ENCODE measurements around the gene SERPINA5. TPM values are rescaled to one million over a fixed set of nuclear protein-coding genes. Genes with fewer than 3 reads are reported as not detected.

Gene SERPINA5
- total RNA-seq, 1 experiment from 2014 or later: not detected

DNA sequence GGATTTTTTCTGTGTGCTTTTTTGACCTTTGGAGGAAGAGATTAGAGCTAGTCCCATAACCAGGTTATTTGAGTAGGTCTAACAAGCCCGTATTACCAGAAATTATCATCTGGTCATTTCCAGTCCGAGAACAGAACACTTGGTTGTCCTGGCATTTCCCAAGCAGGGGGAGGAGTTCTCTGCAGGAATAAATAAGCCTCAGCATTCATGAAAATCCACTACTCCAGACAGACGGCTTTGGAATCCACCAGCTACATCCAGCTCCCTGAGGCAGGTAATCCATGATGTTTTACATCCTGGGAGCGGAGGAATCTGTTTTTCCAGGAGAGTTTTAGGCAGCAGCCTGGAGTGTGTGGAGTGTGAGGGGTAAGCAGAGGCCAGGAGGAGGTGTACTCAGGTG is 30.9 kb downstream of the SERPINA5 start, which contains the start of gene SERPINA3:
TSS of gene SERPINA3 (plus strand) at position 218 of the 400 bp plus-strand sequence. CDS start 2,051 bp downstream, outside the sequence.
- BruUV-seq (replicated peaks): no TSS peak

DNA sequence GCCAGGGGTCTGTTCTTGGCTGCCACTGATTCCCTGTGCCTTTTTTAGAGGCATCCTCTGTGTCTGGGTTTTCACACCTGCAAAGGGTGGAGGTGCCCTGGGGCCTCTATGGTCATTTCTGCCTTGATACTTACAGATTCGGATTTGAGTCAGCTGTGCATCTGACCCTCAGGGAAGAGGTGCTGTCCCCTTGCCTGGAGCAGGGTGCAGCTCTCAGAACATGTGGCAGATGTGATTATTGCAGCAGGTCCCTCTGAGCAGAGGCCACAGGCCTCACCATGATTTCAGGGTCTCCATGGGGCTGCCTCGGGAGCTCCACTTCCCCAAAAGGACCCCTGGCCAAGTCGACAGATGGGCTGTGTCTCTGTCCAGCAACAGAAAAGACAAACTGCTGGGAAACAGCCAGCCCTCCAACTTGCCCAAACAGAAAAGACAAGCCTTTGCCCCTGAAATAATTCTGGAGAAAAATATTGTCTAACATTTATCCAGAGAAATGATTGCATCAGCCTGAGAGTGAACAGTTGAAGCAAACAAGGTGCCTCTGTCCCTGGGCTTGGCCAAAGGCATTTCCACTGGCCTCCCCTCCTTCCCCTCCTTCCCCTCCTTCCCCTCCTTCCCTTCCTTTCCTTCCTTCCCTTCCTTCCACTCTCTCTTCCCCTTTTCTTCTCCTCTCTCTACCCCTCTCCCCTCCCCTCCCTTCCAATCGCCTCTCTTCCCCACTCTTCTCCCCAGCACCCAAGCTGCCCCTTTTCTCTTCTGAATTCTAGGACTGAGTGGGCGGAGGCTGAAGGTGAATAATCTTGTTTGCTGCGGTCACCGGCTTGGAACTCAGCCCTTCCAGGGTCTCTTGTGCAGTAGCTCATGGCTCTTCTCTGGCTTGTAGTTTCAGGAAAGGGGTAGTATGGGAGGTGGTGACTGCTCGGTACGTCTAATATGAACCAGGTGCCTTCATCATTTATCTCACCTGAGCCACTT is 31.6 kb downstream of the SERPINA5 start:
- ChIA-PET CTCF (no interaction called here), POLR2A (ENCODE audit: unreplicated experiment) (no interaction called here)
- Histone ChIP-seq H3K4me3 (no peak overlapping the region), H3K4me1 (replicated peaks; ENCODE audit: insufficient read depth) (no peaks in the 10 kb centered on the region), H3K27ac (no peak overlapping the region), H3F3A (ENCODE audit: insufficient read depth, low read depth) (no peaks in the 10 kb centered on the region), H3K9me3 (ENCODE audit: insufficient read depth, low read depth) (no peaks in the 10 kb centered on the region), H3K9me2 (ENCODE audit: insufficient read depth) (no peaks in the 10 kb centered on the region), H3K79me2 (ENCODE audit: low read depth) (no peaks in the 10 kb centered on the region), H3K36me3 (ENCODE audit: low read depth) (no peaks in the 10 kb centered on the region), H4K20me1 (ENCODE audit: insufficient read depth) (no peaks in the 10 kb centered on the region), H2AFZ (no peak overlapping the region), H3K27me3 (ENCODE audit: insufficient read depth, low read depth) (no peaks in the 10 kb centered on the region), H3K4me2 (no peak overlapping the region)
- TF ChIP-seq EZH2 (IDR thresholded peaks at IDR 0.05; ENCODE audit: low read depth): no peak
- TF ChIP-seq, protein P1, sequence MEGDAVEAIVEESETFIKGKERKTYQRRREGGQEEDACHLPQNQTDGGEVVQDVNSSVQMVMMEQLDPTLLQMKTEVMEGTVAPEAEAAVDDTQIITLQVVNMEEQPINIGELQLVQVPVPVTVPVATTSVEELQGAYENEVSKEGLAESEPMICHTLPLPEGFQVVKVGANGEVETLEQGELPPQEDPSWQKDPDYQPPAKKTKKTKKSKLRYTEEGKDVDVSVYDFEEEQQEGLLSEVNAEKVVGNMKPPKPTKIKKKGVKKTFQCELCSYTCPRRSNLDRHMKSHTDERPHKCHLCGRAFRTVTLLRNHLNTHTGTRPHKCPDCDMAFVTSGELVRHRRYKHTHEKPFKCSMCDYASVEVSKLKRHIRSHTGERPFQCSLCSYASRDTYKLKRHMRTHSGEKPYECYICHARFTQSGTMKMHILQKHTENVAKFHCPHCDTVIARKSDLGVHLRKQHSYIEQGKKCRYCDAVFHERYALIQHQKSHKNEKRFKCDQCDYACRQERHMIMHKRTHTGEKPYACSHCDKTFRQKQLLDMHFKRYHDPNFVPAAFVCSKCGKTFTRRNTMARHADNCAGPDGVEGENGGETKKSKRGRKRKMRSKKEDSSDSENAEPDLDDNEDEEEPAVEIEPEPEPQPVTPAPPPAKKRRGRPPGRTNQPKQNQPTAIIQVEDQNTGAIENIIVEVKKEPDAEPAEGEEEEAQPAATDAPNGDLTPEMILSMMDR (conservative IDR thresholded peaks at IDR 0.05): no peak
- intact Hi-C loops (cut with micrococcal nuclease; ENCODE audit: unreplicated experiment): no loop called here
- DNase-seq: no peak
- BruUV-seq (replicated peaks): no TSS peak

More for the DNA sequence above, 30.9 kb downstream of the SERPINA5 start, which contains the start of gene SERPINA3:
- Histone ChIP-seq H3K27ac (no peak within 1 kb of the TSS), H3K27me3 (ENCODE audit: insufficient read depth, low read depth) (no peaks in the 10 kb centered on the region), H3K4me3 (no peak within 1 kb of the TSS), H3K9me3 (ENCODE audit: insufficient read depth, low read depth) (no peaks in the 10 kb centered on the region), H3K4me1 (replicated peaks; ENCODE audit: insufficient read depth) (no peaks in the 10 kb centered on the region), H3F3A (ENCODE audit: insufficient read depth, low read depth) (no peaks in the 10 kb centered on the region), H2AFZ (no peak within 1 kb of the TSS), H3K9me2 (ENCODE audit: insufficient read depth) (no peaks in the 10 kb centered on the region), H3K79me2 (ENCODE audit: low read depth) (no peaks in the 10 kb centered on the region), H3K36me3 (ENCODE audit: low read depth) (no peaks in the 10 kb centered on the region), H4K20me1 (ENCODE audit: insufficient read depth) (no peaks in the 10 kb centered on the region), H3K4me2 (no peak within 1 kb of the TSS)
- TF ChIP-seq, protein P1 (conservative IDR thresholded peaks at IDR 0.05): no peak
- no peak for TF ChIP-seq EZH2 (IDR thresholded peaks at IDR 0.05; ENCODE audit: low read depth)
- no peak for DNase-seq
- CTCF ChIA-PET: no interaction called here
- intact Hi-C loops (cut with micrococcal nuclease; ENCODE audit: unreplicated experiment): no loop called here
- POLR2A ChIA-PET (ENCODE audit: unreplicated experiment): no interaction called here

DNA sequence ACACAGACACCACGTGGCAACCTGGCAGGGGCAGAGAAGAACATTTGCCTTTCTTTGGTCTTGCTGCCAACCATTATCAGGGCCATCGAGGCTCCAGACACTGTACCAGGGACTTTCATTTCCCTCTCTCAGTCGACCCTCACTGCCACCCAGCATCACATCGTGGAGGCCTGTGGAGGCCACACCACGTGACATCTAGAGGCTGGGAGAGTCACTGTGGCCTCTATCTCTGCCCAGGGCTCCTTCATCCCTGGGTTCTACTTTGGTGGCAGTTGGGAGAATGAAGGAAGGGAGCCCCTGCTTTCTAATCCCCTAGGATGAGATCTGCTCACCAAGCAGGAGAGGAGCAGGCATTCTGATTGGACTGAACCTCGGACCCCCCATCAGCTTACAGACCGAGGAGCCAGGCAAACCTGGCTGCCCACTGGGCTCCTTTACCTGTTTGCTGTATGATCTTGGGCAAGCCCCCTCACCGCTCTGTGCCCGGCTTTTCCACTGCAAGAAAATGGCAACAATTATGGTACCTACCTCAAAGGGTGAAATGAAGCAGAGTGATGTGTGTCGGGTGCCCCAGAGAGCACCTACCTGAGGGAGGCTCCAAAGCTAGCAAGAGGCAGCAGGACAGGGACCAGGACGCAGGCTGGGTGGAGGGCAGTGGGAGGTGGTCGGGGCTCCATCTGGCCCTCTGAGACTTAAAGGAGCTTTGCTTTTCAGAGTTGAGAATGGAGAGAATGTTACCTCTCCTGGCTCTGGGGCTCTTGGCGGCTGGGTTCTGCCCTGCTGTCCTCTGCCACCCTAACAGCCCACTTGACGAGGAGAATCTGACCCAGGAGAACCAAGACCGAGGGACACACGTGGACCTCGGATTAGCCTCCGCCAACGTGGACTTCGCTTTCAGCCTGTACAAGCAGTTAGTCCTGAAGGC is 32.8 kb downstream of the SERPINA5 start:
- no peak for TF ChIP-seq EZH2 (IDR thresholded peaks at IDR 0.05; ENCODE audit: low read depth)

More for the DNA sequence above, 32.8 kb downstream of the SERPINA5 start:
- CTCF ChIA-PET: no interaction called here
- DNase-seq: no peak
- BruUV-seq (replicated peaks): no TSS peak
- Histone ChIP-seq H3K4me2 (no peak overlapping the region), H3K4me3 (no peak overlapping the region), H3K9me2 (ENCODE audit: insufficient read depth) (no peaks in the 10 kb centered on the region), H3K36me3 (ENCODE audit: low read depth) (no peaks in the 10 kb centered on the region), H4K20me1 (ENCODE audit: insufficient read depth) (no peaks in the 10 kb centered on the region), H3K79me2 (ENCODE audit: low read depth) (no peaks in the 10 kb centered on the region), H2AFZ (no peak overlapping the region), H3K4me1 (replicated peaks; ENCODE audit: insufficient read depth) (no peaks in the 10 kb centered on the region), H3F3A (ENCODE audit: insufficient read depth, low read depth) (no peaks in the 10 kb centered on the region), H3K27me3 (ENCODE audit: insufficient read depth, low read depth) (no peaks in the 10 kb centered on the region), H3K27ac (no peak overlapping the region), H3K9me3 (ENCODE audit: insufficient read depth, low read depth) (no peaks in the 10 kb centered on the region)
- POLR2A ChIA-PET (ENCODE audit: unreplicated experiment): no interaction called here
- intact Hi-C loops (cut with micrococcal nuclease; ENCODE audit: unreplicated experiment): no loop called here

Data from PC-9 (cell line).